Pancreas (tissue), 10 donors: Measurements from ENCODE around the gene TBL2. TPM values are rescaled to one million over a fixed set of nuclear protein-coding genes. Genes with fewer than 3 reads are reported as not detected.
"Not testable (repeated sequence)": the region's sequence is repeated elsewhere in the genome, so short reads cannot be mapped to it uniquely, and the experiment has no call there.

Source experiments
- ATAC-seq, 4 donors: fragments of 200-7000 bp; cut with Tn5 transposase; one replicate each; pipeline versions ENCODE4 v1.8.0 to v1.9.1; 2020; ENCODE audit warnings: mild to moderate bottlenecking in 4 of 4, moderate library complexity in 4 of 4
- DNase-seq, 6 donors: peaks; one replicate each; pipeline ENCODE4 v3.0.0-alpha.2; 2020
- FAIRE-seq: peaks from 2 replicates; lab custom pipeline; 2012; peaks lifted over from hg19 to GRCh38; lab: Jason Lieb, UNC
- H3K27ac ChIP-seq, 4 donors: fragments of 200-600 bp; sonication (generic); 1 replicate in 3 of 4; 2 replicates in 1 of 4; pipeline versions ENCODE4 v1.5.0 to v1.8.0; 2020
- H3K27me3 ChIP-seq, 4 donors: fragments of 200-600 bp; one replicate each; pipeline ENCODE4 v1.8.0; 2021
- H3K36me3 ChIP-seq, 3 donors: fragments of 200-600 bp; sonication (generic) in 1 of 3; one replicate each; pipeline versions ENCODE4 v1.5.0 to v1.8.0; 2020 to 2021
- H3K4me1 ChIP-seq, 3 donors: fragments of 200-600 bp; one replicate each; pipeline ENCODE4 v1.8.0; 2021
- H3K4me3 ChIP-seq, 4 donors: fragments of 200-600 bp; sonication (generic) in 2 of 4; one replicate each; pipeline versions ENCODE4 v1.5.0 to v1.8.0; 2020 to 2021
- H3K9me3 ChIP-seq, 4 donors: fragments of 200-600 bp; one replicate each; pipeline ENCODE4 v1.8.0; 2021
- CTCF ChIP-seq, 4 donors: fragments of 200-600 bp; sonication (generic) in 3 of 4; IDR thresholded peaks; one replicate each; pipeline versions ENCODE4 v1.5.0 to v1.8.0; 2021; ENCODE audit warnings: antibody characterized with exemption in 4 of 4
- WGBS, 2 donors: extraction: QIAGEN DNeasy Blood & Tissue Kit; methylation state at CpG; one replicate each; pipeline ENCODE4 v1.1.7; 2013; 5-methylcytosine and 5-hydroxymethylcytosine counted together
- intact Hi-C, 3 donors: fragments of 100-400 bp; cut with DNase I; formaldehyde crosslinking; loops; one replicate each; pipeline versions ENCODE4 v1.11.1 to v1.14.2; 2022
- polyA plus RNA-seq, 2 donors: library from polyadenylated mRNA; stranded (reverse); fragments of 200-250 nt; gene quantifications; one replicate each; pipeline ENCODE4 v1.2.3, GENCODE V29; 2013
- total RNA-seq, 6 donors: library from RNA; stranded (reverse); fragmentation: NEBNext Ultra II Directional in 4 of 6; extraction: Animal tissue kit (Norgen Biotek cat#: 25700) in 4 of 6; gene quantifications; one replicate each; pipeline versions ENCODE4 v1.2.1 to v1.2.4, GENCODE V29; 2021 to 2023
- donor health status: healthy with polysubstance abuse.
- donor health status: DM: no; HTN: no; CAD: no; lungs with moderate emphysema.
- donor health status: DM: no; HTN: no; CAD: no.
- donor health status: control.
- donor health status: control.
- donor health status: Bipolar disorder and iron deficiency.
- donor health status: DM: yes; HTN: yes; CAD: no.
- donor health status: DM: no; HTN: no; CAD: no.
- donor health status: DM: no; HTN: no; CAD: no.
- donor health status: DM: yes; HTN: yes; CAD: no.

TBL2 gene
- total and polyA plus RNA-seq, 8 donors = 17.2 to 38.9 (median 27.0) TPM

- intact Hi-C loops = no loop called here
- H3K27me3 ChIP-seq = no peaks in the 10 kb centered on the region
- no peaks in the 10 kb centered on the region for H3K9me3 ChIP-seq
- DNase-seq (peak in 1 of 6 donors; percentile 13), FAIRE-seq (no peak), ATAC-seq (no peak)
- H3K4me3 ChIP-seq = no peak overlapping the region
- H3K4me1 ChIP-seq = no peaks in the 10 kb centered on the region
- WGBS, 2 donors = 91 to 95% methylated on average over 10 of the region's 10 CpGs
- H3K27ac ChIP-seq = no peak overlapping the region
- H3K36me3 ChIP-seq = peaks cover 10 to 59% (median 28%) of the 10 kb centered on the region in 3 donors
- TF ChIP-seq CTCF (IDR thresholded peaks at IDR 0.05) = no peak
These were observed 36.7 kb downstream of the TBL2 start for GRCh38 chr7:73541722-73542121.

- 93 to 96% methylated on average over 13 of the region's 13 CpGs for WGBS, 2 donors
- H3K4me1 ChIP-seq = no peaks in the 10 kb centered on the region
- H3K9me3 ChIP-seq = no peaks in the 10 kb centered on the region
- H3K36me3 ChIP-seq = peaks cover 10 to 67% (median 32%) of the 10 kb centered on the region in 3 donors
- intact Hi-C loops = no loop called here
- ATAC-seq (no peak), FAIRE-seq (no peak), DNase-seq (peak in 1 of 6 donors; percentile 17)
- H3K27ac ChIP-seq = no peak overlapping the region
- H3K27me3 ChIP-seq = no peaks in the 10 kb centered on the region
- H3K4me3 ChIP-seq = no peak overlapping the region
- no peak for TF ChIP-seq CTCF (IDR thresholded peaks at IDR 0.05)
These were observed 38.7 kb downstream of the TBL2 start for GRCh38 chr7:73539709-73540108.

GRCh38 chr7:73538510-73538909 is 39.9 kb downstream of the TBL2 start:
- peaks cover 10 to 66% (median 32%) of the 10 kb centered on the region in 3 donors for H3K36me3 ChIP-seq
- intact Hi-C loops, FAIRE-seq: not testable (repeated sequence)

GRCh38 chr7:73537051-73537450 is 41.3 kb downstream of the TBL2 start:
- Histone ChIP-seq H3K27me3 (no peaks in the 10 kb centered on the region), H3K9me3 (no peaks in the 10 kb centered on the region), H3K4me3 (no peak overlapping the region), H3K4me1 (no peaks in the 10 kb centered on the region), H3K36me3 (peaks cover 6 to 55% (median 32%) of the 10 kb centered on the region in 3 donors), H3K27ac (no peak overlapping the region)
- DNase-seq (peak in 1 of 6 donors; percentile 51), FAIRE-seq (no peak), ATAC-seq (no peak)
- intact Hi-C loops = no loop called here
- WGBS, 2 donors = 92 to 96% methylated on average over 16 of the region's 16 CpGs
- TF ChIP-seq CTCF (IDR thresholded peaks at IDR 0.05) = no peak

More at GRCh38 chr7:73538510-73538909, 39.9 kb downstream of the TBL2 start:
- DNase-seq, H3K4me1 ChIP-seq, ATAC-seq, H3K27ac ChIP-seq, H3K27me3 ChIP-seq, H3K4me3 ChIP-seq, H3K9me3 ChIP-seq: not testable (repeated sequence)
- 96 to 99% methylated on average over 2 of the region's 2 CpGs for WGBS, 2 donors

- TF ChIP-seq CTCF (IDR thresholded peaks at IDR 0.05) = no peak
- no peaks in the 10 kb centered on the region for H3K27me3 ChIP-seq
- intact Hi-C loops = no loop called here
- H3K36me3 ChIP-seq = peaks cover 6 to 50% (median 32%) of the 10 kb centered on the region in 3 donors
- H3K4me3 ChIP-seq = no peak overlapping the region
- H3K4me1 ChIP-seq = no peaks in the 10 kb centered on the region
- no peak overlapping the region for H3K27ac ChIP-seq
- 77 to 81% methylated on average over 5 of the region's 5 CpGs for WGBS, 2 donors
- FAIRE-seq = no peak
- DNase-seq = no peak
- no peak for ATAC-seq
- no peaks in the 10 kb centered on the region for H3K9me3 ChIP-seq
These were observed 41.9 kb downstream of the TBL2 start for GRCh38 chr7:73536479-73536878.

GRCh38 chr7:73535918-73536317 is 42.5 kb downstream of the TBL2 start:
- peak in 1 of 6 donors; percentile 9 for DNase-seq
- H3K9me3 ChIP-seq, FAIRE-seq, intact Hi-C loops, H3K27ac ChIP-seq, H3K27me3 ChIP-seq, H3K4me3 ChIP-seq, ATAC-seq, H3K4me1 ChIP-seq: not testable (repeated sequence)
- WGBS, 2 donors = 90 to 97% methylated on average over 7 of the region's 7 CpGs
- H3K36me3 ChIP-seq = peaks cover 6 to 45% (median 32%) of the 10 kb centered on the region in 3 donors
